ENCODE results near the gene REV3L.

GRCh38 chr6:111258010-111258409 lies 225.0 kb downstream of the REV3L start:
- no peak for TF ChIP-seq CTCF (IDR thresholded peaks at IDR 0.05; ENCODE audit: low read length)
- no peak for TF ChIP-seq EZH2 (optimal IDR thresholded peaks at IDR 0.05; ENCODE audit: low read depth, low read length)

Data from MM.1S (cell line).